Esophagus squamous epithelium (tissue), 5 donors: ENCODE data around the gene MCOLN1. TPM values are rescaled to one million over a fixed set of nuclear protein-coding genes. Genes with fewer than 3 reads are reported as not detected.

Experiments used
- DNase-seq: peaks from one replicate; lab custom pipeline; 2025; lab: John Stamatoyannopoulos, UW
- H3K27ac ChIP-seq, 4 donors: fragments of 200-600 bp; sonication (generic); one replicate each; pipeline ENCODE4 v1.5.1; 2016 to 2019; ENCODE audit warnings: mild to moderate bottlenecking in 1 of 4
- H3K27me3 ChIP-seq, 4 donors: fragments of 200-600 bp; sonication (generic); 1 replicate in 3 of 4; 2 replicates in 1 of 4; pipeline versions ENCODE4 v1.5.1 to v1.6.0; 2017 to 2021; ENCODE audit warnings: antibody characterized with exemption in 1 of 4
- H3K36me3 ChIP-seq, 3 donors: fragments of 200-600 bp; sonication (generic); one replicate each; pipeline ENCODE4 v1.5.1; 2016 to 2019
- H3K4me1 ChIP-seq, 3 donors: fragments of 200-600 bp; sonication (generic); one replicate each; pipeline ENCODE4 v1.5.1; 2017 to 2019
- H3K4me3 ChIP-seq, 4 donors: fragments of 200-600 bp; sonication (generic); 1 replicate in 3 of 4; 2 replicates in 1 of 4; pipeline ENCODE4 v1.5.1; 2016 to 2019; ENCODE audit warnings: mild to moderate bottlenecking in 2 of 4, moderate library complexity in 1 of 4
- H3K9me3 ChIP-seq, 3 donors: fragments of 200-600 bp; sonication (generic); one replicate each; pipeline ENCODE4 v1.5.1; 2016 to 2019
- POLR2A ChIP-seq, 4 donors: fragments of 450-650 bp; IDR thresholded peaks; one replicate each; pipeline ENCODE4 v1.6.1; 2017; ENCODE audit warnings: antibody characterized with exemption in 4 of 4, mild to moderate bottlenecking in 4 of 4, moderate library complexity in 3 of 4
- WGBS, 2 donors: methylation state at CpG; one replicate each; pipeline ENCODE4 v1.1.5; 2018; 5-methylcytosine and 5-hydroxymethylcytosine counted together
- intact Hi-C: fragments of 100-400 bp; cut with DNase I; formaldehyde crosslinking; loops from one replicate; pipeline ENCODE4 v1.15.0; 2022
- total RNA-seq, 4 donors: library from RNA; depleted of rRNA; stranded (reverse); fragments of >200 nt; gene quantifications; one replicate each; pipeline ENCODE4 v1.1.0, GENCODE V29; 2016
- TF ChIP-seq, protein P1 (sequence below), 6 experiments: fragments of 450-650 bp in 4 of 6; fragments of 200-600 bp in 2 of 6; sonication (generic) in 2 of 6; IDR thresholded peaks; one replicate each; pipeline ENCODE4 v1.5.1; 2016 to 2019; ENCODE audit warnings: antibody characterized with exemption in 6 of 6, mild to moderate bottlenecking in 4 of 6, moderate library complexity in 4 of 6
- donor health status: DM: yes; HTN: yes; CAD: no.

The MCOLN1 gene
- total RNA-seq, 4 donors from 2014 or later = 5.7 to 13.9 (median 7.8) TPM

- Histone ChIP-seq H3K27me3 (no peaks in the 10 kb centered on the region), H3K27ac (no peak overlapping the region), H3K36me3 (peaks cover 29 to 94% (median 40%) of the 10 kb centered on the region in 3 donors), H3K4me3 (no peak overlapping the region), H3K4me1 (peaks cover 0 to 11% (median 0%) of the 10 kb centered on the region in 3 donors), H3K9me3 (no peaks in the 10 kb centered on the region)
- DNase-seq = no peak
- TF ChIP-seq, protein P1, sequence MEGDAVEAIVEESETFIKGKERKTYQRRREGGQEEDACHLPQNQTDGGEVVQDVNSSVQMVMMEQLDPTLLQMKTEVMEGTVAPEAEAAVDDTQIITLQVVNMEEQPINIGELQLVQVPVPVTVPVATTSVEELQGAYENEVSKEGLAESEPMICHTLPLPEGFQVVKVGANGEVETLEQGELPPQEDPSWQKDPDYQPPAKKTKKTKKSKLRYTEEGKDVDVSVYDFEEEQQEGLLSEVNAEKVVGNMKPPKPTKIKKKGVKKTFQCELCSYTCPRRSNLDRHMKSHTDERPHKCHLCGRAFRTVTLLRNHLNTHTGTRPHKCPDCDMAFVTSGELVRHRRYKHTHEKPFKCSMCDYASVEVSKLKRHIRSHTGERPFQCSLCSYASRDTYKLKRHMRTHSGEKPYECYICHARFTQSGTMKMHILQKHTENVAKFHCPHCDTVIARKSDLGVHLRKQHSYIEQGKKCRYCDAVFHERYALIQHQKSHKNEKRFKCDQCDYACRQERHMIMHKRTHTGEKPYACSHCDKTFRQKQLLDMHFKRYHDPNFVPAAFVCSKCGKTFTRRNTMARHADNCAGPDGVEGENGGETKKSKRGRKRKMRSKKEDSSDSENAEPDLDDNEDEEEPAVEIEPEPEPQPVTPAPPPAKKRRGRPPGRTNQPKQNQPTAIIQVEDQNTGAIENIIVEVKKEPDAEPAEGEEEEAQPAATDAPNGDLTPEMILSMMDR (IDR thresholded peaks at IDR 0.05) = no peak
- TF ChIP-seq POLR2A (IDR thresholded peaks at IDR 0.05) = no peak
- WGBS, 2 donors = 91 to 93% methylated on average over 6 to 15 of the region's 62 CpGs
- intact Hi-C loops = loop anchor here (10.0 kb wide), 1 partner anchor 190 kb away; no protein-coding TSS in a partner anchor
These were observed 32.8 kb downstream of the MCOLN1 start for GRCh38 chr19:7554990-7555864.

GRCh38 chr19:7556696-7557315, 34.4 kb downstream of the MCOLN1 start:
- no peak for DNase-seq
- H3K27me3 ChIP-seq = no peaks in the 10 kb centered on the region
- peaks cover 39 to 96% (median 40%) of the 10 kb centered on the region in 3 donors for H3K36me3 ChIP-seq
- intact Hi-C loops = loop anchor here (10.0 kb wide), 1 partner anchor 192 kb away; no protein-coding TSS in a partner anchor
- TF ChIP-seq, protein P1 (IDR thresholded peaks at IDR 0.05) = no peak
- TF ChIP-seq POLR2A (IDR thresholded peaks at IDR 0.05) = no peak
- no peak overlapping the region for H3K27ac ChIP-seq
- H3K4me3 ChIP-seq = no peak overlapping the region
- no peaks in the 10 kb centered on the region for H3K9me3 ChIP-seq
- H3K4me1 ChIP-seq = no peaks in the 10 kb centered on the region
- 90 to 100% methylated on average over 5 to 6 of the region's 54 CpGs for WGBS, 2 donors

DNA sequence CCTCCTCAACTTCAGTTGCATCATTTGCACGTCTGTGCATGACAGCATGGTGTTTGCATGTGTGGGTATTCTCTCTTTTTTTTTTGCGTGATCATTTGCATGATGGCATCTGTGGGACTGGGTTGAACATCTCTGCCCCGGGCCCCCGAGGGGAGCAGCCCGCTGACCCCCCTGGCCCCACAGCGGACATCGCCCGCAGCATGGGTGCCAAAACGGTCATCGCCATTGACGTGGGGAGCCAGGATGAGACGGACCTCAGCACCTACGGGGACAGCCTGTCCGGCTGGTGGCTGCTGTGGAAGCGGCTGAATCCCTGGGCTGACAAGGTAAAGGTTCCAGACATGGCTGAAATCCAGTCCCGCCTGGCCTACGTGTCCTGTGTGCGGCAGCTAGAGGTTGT, 36.2 kb downstream of the MCOLN1 start:
- no peak for DNase-seq
- no peaks in the 10 kb centered on the region for H3K27me3 ChIP-seq
- peaks cover 39 to 83% (median 40%) of the 10 kb centered on the region in 3 donors for H3K36me3 ChIP-seq
- H3K9me3 ChIP-seq = no peaks in the 10 kb centered on the region
- 88 to 100% methylated on average over 5 of the region's 18 CpGs for WGBS, 2 donors
- H3K4me1 ChIP-seq = no peaks in the 10 kb centered on the region
- no peak for TF ChIP-seq POLR2A (IDR thresholded peaks at IDR 0.05)
- TF ChIP-seq, protein P1 (IDR thresholded peaks at IDR 0.05) = no peak
- intact Hi-C loops = loop anchor here (10.0 kb wide), 1 partner anchor 194 kb away; no protein-coding TSS in a partner anchor
- H3K4me3 ChIP-seq = no peak overlapping the region
- H3K27ac ChIP-seq = no peak overlapping the region

DNA sequence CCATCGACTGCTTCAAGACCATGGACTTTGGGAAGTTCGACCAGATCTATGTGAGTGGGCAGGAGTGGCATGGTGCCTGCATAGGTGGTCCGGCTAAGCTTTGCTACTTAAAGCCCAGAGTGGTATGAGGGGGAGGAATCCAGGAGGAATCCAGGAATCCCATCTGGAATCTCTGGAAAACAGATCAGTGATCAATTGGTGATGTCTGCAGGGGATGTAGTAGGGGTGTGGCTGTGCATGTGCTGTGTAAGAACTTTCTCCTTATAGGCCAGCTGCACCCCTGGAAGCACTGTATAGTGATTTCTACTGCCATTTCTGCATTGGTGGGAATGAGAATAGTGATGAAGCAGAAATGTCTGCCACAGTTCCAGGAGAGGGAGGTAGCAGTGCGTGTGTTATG, 36.7 kb downstream of the MCOLN1 start:
- intact Hi-C loops = loop anchor here (10.0 kb wide), 1 partner anchor 194 kb away; no protein-coding TSS in a partner anchor
- Histone ChIP-seq H3K27me3 (no peaks in the 10 kb centered on the region), H3K36me3 (peaks cover 35 to 79% (median 39%) of the 10 kb centered on the region in 3 donors), H3K9me3 (no peaks in the 10 kb centered on the region), H3K4me1 (no peaks in the 10 kb centered on the region), H3K4me3 (no peak overlapping the region), H3K27ac (no peak overlapping the region)
- no peak for DNase-seq
- TF ChIP-seq, protein P1 (IDR thresholded peaks at IDR 0.05) = no peak
- TF ChIP-seq POLR2A (IDR thresholded peaks at IDR 0.05) = no peak
- WGBS, 2 donors = 50 to 83% methylated on average over 1 to 2 of the region's 4 CpGs
